Neural crest cell (in vitro differentiated cells): Measurements from ENCODE around the gene FRMD4A. TPM values are rescaled to one million over a fixed set of nuclear protein-coding genes. Genes with fewer than 3 reads are reported as not detected.

Source experiments
- DNase-seq: peaks from one replicate; pipeline ENCODE4 v3.0.0; 2021; ENCODE audit warnings: low read depth, mixed read lengths, low spot score
- H3K27ac Mint-ChIP-seq: one replicate; pipeline ENCODE4 v1.8.0; 2021; ENCODE audit warnings: mild to moderate bottlenecking, mixed read lengths; ENCODE audit not compliant: unreplicated experiment
- H3K27me3 Mint-ChIP-seq: 2 replicates; pipeline ENCODE4 v1.8.0; 2021; ENCODE audit warnings: low read depth, mild to moderate bottlenecking, mixed read lengths
- H3K36me3 Mint-ChIP-seq: 2 replicates; pipeline ENCODE4 v1.8.0; 2021; ENCODE audit warnings: low read depth, mild to moderate bottlenecking, mixed read lengths
- H3K4me1 Mint-ChIP-seq: 2 replicates; pipeline ENCODE4 v1.8.0; 2021; ENCODE audit warnings: mixed read lengths
- H3K4me3 Mint-ChIP-seq: one replicate; pipeline ENCODE4 v1.8.0; 2021; ENCODE audit warnings: mild to moderate bottlenecking, mixed read lengths
- H3K9me3 Mint-ChIP-seq: 2 replicates; pipeline ENCODE4 v1.8.0; 2021; ENCODE audit warnings: mixed read lengths
- total RNA-seq: library from RNA; stranded (reverse); gene quantifications from 2 replicates; pipeline ENCODE4 v1.2.1, GENCODE V29; 2021
- TF ChIP-seq, protein P1 (sequence below): fragments of 200-600 bp; sonication (generic); conservative IDR thresholded peaks from 2 replicates; pipeline ENCODE4 v1.5.0; 2021; ENCODE audit warnings: antibody characterized with exemption, mild to moderate bottlenecking

Gene FRMD4A
- total RNA-seq, 1 donor from 2014 or later = 65.3 TPM

DNA sequence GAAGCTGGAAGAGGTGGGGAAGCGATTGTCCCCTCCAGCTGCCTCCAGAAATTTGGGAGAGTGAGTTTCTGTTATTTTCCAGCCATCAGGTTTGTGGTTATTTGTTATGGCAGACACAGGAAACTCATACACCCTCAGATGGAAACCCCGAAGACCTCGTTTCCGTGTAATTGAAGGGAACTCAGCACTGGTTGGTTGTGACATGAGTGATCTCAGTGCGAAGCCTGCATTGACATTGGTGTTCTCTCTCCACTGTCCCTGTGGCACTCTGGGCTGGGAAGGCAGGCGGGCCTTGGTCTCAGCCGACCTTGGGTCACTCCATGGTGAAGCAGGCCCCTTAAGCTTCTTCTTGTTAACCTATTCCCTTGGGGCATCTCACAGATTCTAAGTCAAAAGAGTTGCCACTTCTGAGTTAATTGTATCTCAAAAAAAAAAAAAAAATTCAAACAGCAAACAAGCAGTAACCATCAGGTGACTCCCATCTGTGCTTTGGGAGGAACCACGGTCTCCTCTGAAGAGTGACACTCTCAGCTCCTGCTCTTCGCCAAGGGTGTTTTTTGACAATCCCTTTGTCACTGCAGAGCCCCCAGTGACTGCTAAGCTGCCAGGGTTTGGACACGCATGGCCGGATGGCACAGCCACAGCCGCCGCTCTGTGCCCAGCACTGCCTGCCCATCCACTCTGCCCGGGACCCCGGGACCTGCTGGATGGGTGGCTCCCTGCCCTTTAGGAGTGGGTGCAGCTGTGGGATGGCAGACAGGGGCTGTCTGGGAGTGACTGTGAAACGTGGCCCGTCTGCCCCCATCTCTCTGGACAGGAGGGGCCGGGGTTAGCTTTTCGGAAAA lies 510.4 kb downstream of the FRMD4A start:
- Mint-ChIP-seq H3K9me3 (peaks cover 4% of the 10 kb centered on the region), H3K27ac (no peak overlapping the region), H3K27me3 (no peaks in the 10 kb centered on the region), H3K4me3 (no peak overlapping the region), H3K4me1 (peaks cover 33% of the 10 kb centered on the region), H3K36me3 (peaks cover 17% of the 10 kb centered on the region)
- no peak for DNase-seq
- TF ChIP-seq, protein P1, sequence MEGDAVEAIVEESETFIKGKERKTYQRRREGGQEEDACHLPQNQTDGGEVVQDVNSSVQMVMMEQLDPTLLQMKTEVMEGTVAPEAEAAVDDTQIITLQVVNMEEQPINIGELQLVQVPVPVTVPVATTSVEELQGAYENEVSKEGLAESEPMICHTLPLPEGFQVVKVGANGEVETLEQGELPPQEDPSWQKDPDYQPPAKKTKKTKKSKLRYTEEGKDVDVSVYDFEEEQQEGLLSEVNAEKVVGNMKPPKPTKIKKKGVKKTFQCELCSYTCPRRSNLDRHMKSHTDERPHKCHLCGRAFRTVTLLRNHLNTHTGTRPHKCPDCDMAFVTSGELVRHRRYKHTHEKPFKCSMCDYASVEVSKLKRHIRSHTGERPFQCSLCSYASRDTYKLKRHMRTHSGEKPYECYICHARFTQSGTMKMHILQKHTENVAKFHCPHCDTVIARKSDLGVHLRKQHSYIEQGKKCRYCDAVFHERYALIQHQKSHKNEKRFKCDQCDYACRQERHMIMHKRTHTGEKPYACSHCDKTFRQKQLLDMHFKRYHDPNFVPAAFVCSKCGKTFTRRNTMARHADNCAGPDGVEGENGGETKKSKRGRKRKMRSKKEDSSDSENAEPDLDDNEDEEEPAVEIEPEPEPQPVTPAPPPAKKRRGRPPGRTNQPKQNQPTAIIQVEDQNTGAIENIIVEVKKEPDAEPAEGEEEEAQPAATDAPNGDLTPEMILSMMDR = no peak

DNA sequence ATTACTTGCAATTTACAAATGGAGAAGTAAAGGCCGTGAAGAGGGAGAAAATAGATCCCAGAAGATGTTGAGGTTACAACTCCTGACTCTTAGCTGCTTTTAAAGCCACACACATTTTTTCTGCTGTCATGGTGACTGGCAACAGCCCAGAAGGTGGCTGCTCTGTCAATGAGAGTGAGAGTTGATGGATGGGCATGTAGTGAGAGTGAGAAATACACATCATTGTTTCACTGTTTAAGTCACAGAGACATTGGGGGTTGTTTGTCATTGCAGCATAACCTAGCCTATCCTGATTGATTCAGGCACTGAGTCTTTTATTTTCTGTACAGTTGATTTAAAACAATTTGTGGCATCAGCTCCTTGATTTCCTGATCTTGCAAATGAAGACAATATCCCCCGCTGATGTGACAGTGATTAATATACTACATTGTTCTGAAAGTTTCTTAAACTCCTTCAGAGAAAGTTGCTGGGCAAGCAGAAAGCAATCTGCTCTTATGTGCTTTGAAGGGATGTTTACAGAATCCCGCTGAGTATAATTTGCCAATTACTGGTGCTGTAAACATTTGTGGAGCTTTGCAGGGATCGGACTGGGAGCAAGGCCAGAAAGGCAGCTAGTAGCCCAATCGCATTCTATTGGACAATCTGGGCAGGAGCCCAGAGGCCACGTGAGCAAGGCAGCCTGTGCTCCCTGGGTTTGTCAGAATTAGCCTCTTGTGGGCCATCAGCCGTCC lies 514.4 kb downstream of the FRMD4A start:
- TF ChIP-seq, protein P1 = no peak
- H3K36me3 Mint-ChIP-seq = peaks cover 24% of the 10 kb centered on the region
- peaks cover 24% of the 10 kb centered on the region for H3K4me1 Mint-ChIP-seq

DNA sequence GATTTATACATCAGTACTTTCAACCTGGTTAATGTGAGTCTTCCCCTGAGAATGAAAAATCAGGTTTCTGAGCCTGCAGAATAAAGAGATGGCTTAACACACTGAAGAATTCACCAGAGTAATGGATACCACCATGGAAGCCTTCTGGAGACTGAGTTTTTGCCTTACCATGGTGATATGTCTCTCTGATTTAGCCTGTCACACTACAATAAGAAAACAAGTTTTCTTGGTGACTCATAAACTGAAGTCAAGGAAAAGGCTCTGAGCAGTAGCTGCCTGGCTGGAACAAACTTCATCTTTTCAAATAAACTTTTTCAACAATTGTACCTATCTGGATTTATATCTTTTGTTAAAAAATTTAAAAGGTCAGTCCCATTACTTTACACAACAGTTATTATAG lies 515.0 kb downstream of the FRMD4A start:
- DNase-seq = no peak
- Mint-ChIP-seq H3K9me3 (peaks cover 4% of the 10 kb centered on the region), H3K27me3 (no peaks in the 10 kb centered on the region), H3K36me3 (peaks cover 24% of the 10 kb centered on the region), H3K4me1 (peaks cover 20% of the 10 kb centered on the region), H3K4me3 (no peak overlapping the region), H3K27ac (no peak overlapping the region)
- TF ChIP-seq, protein P1 = no peak

More for the DNA sequence above, 514.4 kb downstream of the FRMD4A start:
- H3K4me3 Mint-ChIP-seq = no peak overlapping the region
- peaks cover 4% of the 10 kb centered on the region for H3K9me3 Mint-ChIP-seq
- H3K27me3 Mint-ChIP-seq = no peaks in the 10 kb centered on the region
- no peak overlapping the region for H3K27ac Mint-ChIP-seq
- no peak for DNase-seq

DNA sequence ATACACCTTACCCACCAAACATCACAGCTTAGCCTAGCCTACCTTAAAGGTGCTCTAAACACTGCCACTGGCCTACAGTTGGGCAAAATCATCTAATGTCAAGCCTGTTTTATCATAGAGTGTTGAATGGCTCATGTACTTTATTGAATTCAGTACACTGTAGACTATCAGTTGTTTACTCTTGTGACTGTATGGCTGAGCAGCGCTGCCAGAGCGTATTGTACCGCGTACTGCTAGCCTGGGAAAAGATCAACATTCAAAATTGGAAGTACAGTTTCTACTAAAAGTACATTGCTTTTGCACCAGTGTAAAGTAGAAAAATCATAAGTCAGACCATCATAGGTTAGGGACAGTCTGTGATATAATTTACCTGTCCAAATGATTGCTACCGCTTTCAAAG lies 517.2 kb downstream of the FRMD4A start:
- Mint-ChIP-seq H3K4me3 (no peak overlapping the region), H3K36me3 (peaks cover 22% of the 10 kb centered on the region), H3K9me3 (peaks cover 4% of the 10 kb centered on the region), H3K4me1 (peaks cover 23% of the 10 kb centered on the region), H3K27me3 (no peaks in the 10 kb centered on the region), H3K27ac (no peak overlapping the region)
- TF ChIP-seq, protein P1 = no peak
- DNase-seq = no peak

DNA sequence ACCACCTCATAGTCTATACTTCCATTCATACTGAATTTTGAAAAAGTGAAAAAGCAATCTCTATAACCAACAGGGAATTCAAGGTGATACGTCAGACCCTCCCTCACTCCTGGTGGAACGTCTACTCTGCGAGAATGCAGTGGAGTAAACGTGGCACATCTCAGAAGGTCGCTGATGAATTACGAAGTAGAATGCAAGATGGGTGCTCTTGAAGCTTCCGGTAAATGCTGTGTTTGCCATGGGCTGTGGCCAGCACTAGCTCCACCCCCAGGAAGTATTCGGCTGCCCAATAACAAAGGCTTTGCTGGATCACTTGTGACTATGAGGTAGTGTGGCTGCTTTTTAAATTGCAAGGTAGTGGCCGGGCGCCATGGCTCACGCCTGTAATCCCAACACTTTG lies 517.9 kb downstream of the FRMD4A start:
- Mint-ChIP-seq H3K9me3 (peaks cover 4% of the 10 kb centered on the region), H3K27ac (no peak overlapping the region), H3K4me3 (no peak overlapping the region), H3K36me3 (peaks cover 22% of the 10 kb centered on the region), H3K27me3 (no peaks in the 10 kb centered on the region), H3K4me1 (peaks cover 23% of the 10 kb centered on the region)
- DNase-seq = no peak
- TF ChIP-seq, protein P1 = no peak
